GM23338 (cell line): ENCODE results near the gene CABLES1. TPM values are rescaled to one million over a fixed set of nuclear protein-coding genes. Genes with fewer than 3 reads are reported as not detected.

Experiments
- ATAC-seq: fragments of 200-7000 bp; cut with Tn5 transposase; 3 replicates; pipeline ENCODE4 v1.9.1; 2020
- DNase-seq: peaks from one replicate; pipeline ENCODE4 v3.0.0-alpha.2; 2015; ENCODE audit warnings: low spot score
- H2AFZ ChIP-seq: fragments of 200-600 bp; sonication (generic); 2 replicates; pipeline ENCODE4 v1.8.0; 2016; ENCODE audit warnings: antibody characterized with exemption, mild to moderate bottlenecking, moderate library complexity
- H3F3A ChIP-seq: fragments of 200-600 bp; sonication (generic); replicated peaks from 2 replicates; pipeline ENCODE4 v1.8.0; 2017; ENCODE audit warnings: antibody characterized with exemption, mixed run types, low read depth
- H3K27ac ChIP-seq: fragments of 200-600 bp; sonication (generic); 2 replicates; pipeline ENCODE4 v1.6.1; 2016; ENCODE audit warnings: low read depth
- H3K27me3 ChIP-seq: fragments of 200-600 bp; sonication (generic); 2 replicates; pipeline ENCODE4 v1.8.0; 2016; ENCODE audit warnings: mild to moderate bottlenecking, mixed run types, moderate library complexity; ENCODE audit not compliant: insufficient read depth
- H3K36me3 ChIP-seq: fragments of 200-600 bp; sonication (generic); 2 replicates; pipeline ENCODE4 v1.8.0; 2016; ENCODE audit warnings: mild to moderate bottlenecking; ENCODE audit not compliant: insufficient read depth
- H3K4me1 ChIP-seq: fragments of 200-600 bp; sonication (generic); 2 replicates; pipeline ENCODE4 v1.8.0; 2016; ENCODE audit warnings: mild to moderate bottlenecking, moderate library complexity; ENCODE audit not compliant: insufficient read depth
- H3K4me2 ChIP-seq: fragments of 200-600 bp; sonication (generic); 2 replicates; pipeline ENCODE4 v1.7.1; 2017; ENCODE audit warnings: mixed run types
- H3K4me3 ChIP-seq: fragments of 200-600 bp; sonication (generic); 2 replicates; pipeline ENCODE4 v1.6.1; 2016; ENCODE audit warnings: mixed run types
- H3K79me2 ChIP-seq: fragments of 200-600 bp; sonication (generic); replicated peaks from 2 replicates; pipeline ENCODE4 v1.8.0; 2017; ENCODE audit warnings: mild to moderate bottlenecking; ENCODE audit not compliant: insufficient read depth
- H3K9me2 ChIP-seq: fragments of 200-600 bp; sonication (generic); 2 replicates; pipeline ENCODE4 v1.8.0; 2017; ENCODE audit not compliant: insufficient read depth
- H4K20me1 ChIP-seq: fragments of 200-600 bp; sonication (generic); replicated peaks from 2 replicates; pipeline ENCODE4 v1.8.0; 2017; ENCODE audit warnings: mild to moderate bottlenecking; ENCODE audit not compliant: insufficient read depth
- H3K27ac Mint-ChIP-seq: 2 replicates; pipeline ENCODE4 v1.8.0; 2020; ENCODE audit warnings: inconsistent platforms, mild to moderate bottlenecking, moderate library complexity, mixed read lengths
- H3K27me3 Mint-ChIP-seq: 3 replicates; pipeline ENCODE4 v1.8.0; 2022; ENCODE audit warnings: low read depth, mild to moderate bottlenecking, moderate library complexity, mixed read lengths, inconsistent platforms; ENCODE audit not compliant: insufficient read depth, poor library complexity
- H3K36me3 Mint-ChIP-seq: 3 replicates; pipeline ENCODE4 v1.8.0; 2021; ENCODE audit warnings: low read depth, mild to moderate bottlenecking, inconsistent platforms, moderate library complexity, mixed read lengths
- H3K4me1 Mint-ChIP-seq: 3 replicates; pipeline ENCODE4 v1.8.0; 2020; ENCODE audit warnings: mild to moderate bottlenecking, inconsistent platforms, mixed read lengths
- H3K4me3 Mint-ChIP-seq: 3 replicates; pipeline ENCODE4 v1.8.0; 2021; ENCODE audit warnings: moderate library complexity, mild to moderate bottlenecking, inconsistent platforms, mixed read lengths
- H3K9me3 Mint-ChIP-seq: 3 replicates; pipeline ENCODE4 v1.8.0; 2020; ENCODE audit warnings: moderate library complexity, mild to moderate bottlenecking, inconsistent platforms, mixed read lengths
- CREB1 ChIP-seq: fragments of 250-450 bp; sonication (Bioruptor Pico); IDR thresholded peaks from 2 replicates; pipeline ENCODE4 v1.5.0; 2020; ENCODE audit warnings: low read depth, mild to moderate bottlenecking, moderate library complexity
- CTCF ChIP-seq, 2 experiments: fragments of 200-600 bp in 1 of 2; sonication (generic) in 1 of 2; conservative IDR thresholded peaks; 2 replicates each; pipeline versions ENCODE4 v1.5.1 to v1.6.1; 2016 to 2017; ENCODE audit warnings: antibody characterized with exemption in 2 of 2, low read depth in 2 of 2, mild to moderate bottlenecking in 2 of 2, moderate library complexity in 1 of 2
- ETS1 ChIP-seq: IDR thresholded peaks from 2 replicates; pipeline ENCODE4 v1.6.1; 2016; ENCODE audit warnings: antibody characterized with exemption
- EZH2 ChIP-seq: fragments of 200-600 bp; sonication (generic); IDR thresholded peaks from one replicate; pipeline ENCODE4 v1.8.0; 2017; ENCODE audit warnings: antibody characterized with exemption, mild to moderate bottlenecking, low read depth; ENCODE audit not compliant: unreplicated experiment
- EZH2phosphoT487 ChIP-seq: fragments of 200-600 bp; sonication (generic); IDR thresholded peaks from one replicate; pipeline ENCODE4 v1.8.1; 2018; ENCODE audit warnings: antibody characterized with exemption; ENCODE audit not compliant: unreplicated experiment
- JUNB ChIP-seq: IDR thresholded peaks from one replicate; pipeline ENCODE4 v1.6.1; 2016; ENCODE audit warnings: antibody characterized with exemption; ENCODE audit not compliant: unreplicated experiment
- NANOG ChIP-seq: IDR thresholded peaks from 2 replicates; pipeline ENCODE4 v1.6.1; 2016; ENCODE audit warnings: antibody characterized with exemption, borderline replicate concordance
- POLR2AphosphoS5 ChIP-seq: IDR thresholded peaks from 2 replicates; pipeline ENCODE4 v1.6.1; 2016; ENCODE audit warnings: antibody characterized with exemption, low read depth
- REST ChIP-seq: IDR thresholded peaks from one replicate; pipeline ENCODE4 v1.6.1; 2018; ENCODE audit warnings: antibody characterized with exemption; ENCODE audit not compliant: unreplicated experiment
- STAT1 ChIP-seq: IDR thresholded peaks from one replicate; pipeline ENCODE4 v1.6.1; 2016; ENCODE audit warnings: antibody characterized with exemption; ENCODE audit not compliant: unreplicated experiment
- ZNF114 ChIP-seq: fragments of 250-450 bp; sonication (Bioruptor Pico); IDR thresholded peaks from 2 replicates; pipeline ENCODE4 v1.5.0; 2020; ENCODE audit warnings: mild to moderate bottlenecking, moderate library complexity
- ZNF331 ChIP-seq: fragments of 250-450 bp; sonication (Bioruptor Pico); IDR thresholded peaks from 2 replicates; pipeline ENCODE4 v1.5.0; 2020; ENCODE audit warnings: low read depth, mild to moderate bottlenecking, moderate library complexity
- ZNF462 ChIP-seq: fragments of 250-450 bp; sonication (Bioruptor Pico); IDR thresholded peaks from 2 replicates; pipeline ENCODE4 v1.5.0; 2020; ENCODE audit warnings: mild to moderate bottlenecking, moderate library complexity
- polyA plus RNA-seq: library from polyadenylated mRNA; unstranded; fragments of >200 nt; fragmentation: Nextera tagmentation; extraction: Ambion mirVana; gene quantifications from 2 replicates; pipeline ENCODE4 v1.2.1, GENCODE V29; 2016
- total RNA-seq: library from RNA; depleted of rRNA; stranded (reverse); fragments of >200 nt; shearing (Covaris generic); gene quantifications from 2 replicates; pipeline ENCODE4 v1.2.3, GENCODE V29; 2014

The CABLES1 gene
- total and polyA plus RNA-seq, 2 experiments from 2014 or later: 2.6 to 12.4 TPM

- Histone ChIP-seq H4K20me1 (no peaks in the 10 kb centered on the region; the same call in 1 of the 2 replicates), H3K27me3 (no peaks in the 10 kb centered on the region), H3K27ac (no peak overlapping the region), H3K4me3 (no peak overlapping the region), H3K36me3 (no peaks in the 10 kb centered on the region), H3F3A (peaks cover 12% of the 10 kb centered on the region; the same call in 1 of the 2 replicates), H3K4me2 (no peak overlapping the region), H2AFZ (no peak overlapping the region), H3K9me2 (no peaks in the 10 kb centered on the region), H3K4me1 (peaks cover 38% of the 10 kb centered on the region), H3K79me2 (peaks cover 63% of the 10 kb centered on the region)
- no peak for DNase-seq
- Mint-ChIP-seq H3K9me3 (no peaks in the 10 kb centered on the region), H3K4me1 (peaks cover 68% of the 10 kb centered on the region), H3K27me3 (peaks cover 11% of the 10 kb centered on the region), H3K36me3 (peaks cover 12% of the 10 kb centered on the region; the same call in 2 of the 3 replicates), H3K4me3 (no peak overlapping the region), H3K27ac (no peak overlapping the region; the same call in 1 of the 2 replicates)
- TF ChIP-seq EZH2phosphoT487 (no peak), POLR2AphosphoS5 (no peak), ZNF462 (CRISPR knock-in tag) (no peak), NANOG (no peak), REST (no peak), STAT1 (no peak), JUNB (no peak), ZNF114 (no peak), EZH2 (no peak), CREB1 (CRISPR knock-in tag) (no peak), ETS1 (no peak), CTCF (conservative IDR thresholded peaks at IDR 0.05; ENCODE audit: low read depth in 2 of 2) (no peak), ZNF331 (no peak)
- ATAC-seq: no peak
Observed at GRCh38 chr18:23165271-23166068, 30.2 kb downstream of the CABLES1 start.
